Measurements from ENCODE around the gene TARBP1. TPM values are rescaled to one million over a fixed set of nuclear protein-coding genes. Genes with fewer than 3 reads are reported as not detected.

The TARBP1 gene
- total and polyA plus RNA-seq, 2 of the 8 experiments (the other 6 are each of a cell fraction or from before 2014, with no cell fraction given): 21.9 to 32.3 TPM

DNA sequence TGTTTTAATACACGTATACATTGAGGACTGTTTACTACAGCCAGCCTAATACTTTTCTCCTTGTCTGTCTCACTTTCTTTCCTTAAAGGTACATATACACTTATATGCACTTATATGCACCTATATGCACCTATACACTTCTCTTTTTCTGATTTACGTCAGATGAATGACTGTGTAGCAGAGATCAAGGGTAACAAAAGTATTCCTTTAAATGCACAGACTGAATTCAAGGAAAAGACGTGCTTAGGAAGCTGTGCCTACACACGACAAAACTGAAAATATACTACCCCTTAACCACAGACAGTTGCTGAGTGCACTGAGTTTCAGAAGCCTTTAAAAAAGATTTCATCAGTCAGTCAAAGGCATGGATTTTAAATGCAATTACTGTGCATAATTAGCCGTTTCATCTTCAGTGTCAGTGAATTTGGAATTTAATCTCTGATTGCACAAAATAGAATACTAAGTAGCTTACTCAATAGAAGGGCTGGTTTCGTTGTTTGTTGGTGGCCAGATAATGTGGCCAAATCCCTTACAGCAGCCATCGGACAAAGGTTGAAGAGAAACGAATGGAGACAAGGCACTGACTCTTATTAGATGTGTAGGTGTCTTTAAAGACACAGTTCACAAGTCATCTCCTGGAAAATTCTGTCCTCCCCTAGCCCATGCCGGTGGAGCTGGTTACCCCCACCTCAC, 38.3 kb upstream of the TARBP1 start (continued):
- TF ChIP-seq BCL11A (IDR thresholded peaks at IDR 0.05; ENCODE audit: low read depth in 2 of 2, low read length in 2 of 2): no peak
- TF ChIP-seq EP300 (IDR thresholded peaks at IDR 0.05; ENCODE audit: borderline replicate concordance in 1 of 2, low read depth in 2 of 2, low read length in 2 of 2): no peak
- no peak for TF ChIP-seq RFX5 (IDR thresholded peaks at IDR 0.05; ENCODE audit: borderline replicate concordance, low read depth, low read length)
- TF ChIP-seq SUZ12 (IDR thresholded peaks at IDR 0.05; ENCODE audit: low read length): no peak
- no peak for TF ChIP-seq HDAC6 (IDR thresholded peaks at IDR 0.05; ENCODE audit: low read depth, low read length)
